ENCODE results near the gene LHPP.

The LHPP gene

GRCh38 chr10:124591123-124591495 lies 129.5 kb downstream of the LHPP start:
- Histone ChIP-seq H3K4me1 (ENCODE audit: insufficient read depth, low read length) (no peaks in the 10 kb centered on the region), H3K36me3 (ENCODE audit: insufficient read depth, low read depth, low read length) (no peaks in the 10 kb centered on the region), H3K9me3 (ENCODE audit: insufficient read depth, low read depth, low read length) (no peaks in the 10 kb centered on the region), H3K4me3 (ENCODE audit: low read length) (no peak overlapping the region), H3K27ac (ENCODE audit: low read length) (no peak overlapping the region), H3K9ac (ENCODE audit: low read depth, low read length) (no peak overlapping the region), H3K27me3 (ENCODE audit: insufficient read depth, low read length) (no peaks in the 10 kb centered on the region)

GRCh38 chr10:124592101-124592500 lies 130.5 kb downstream of the LHPP start:
- no peaks in the 10 kb centered on the region for H3K36me3 ChIP-seq (ENCODE audit: insufficient read depth, low read depth, low read length)
- no peak overlapping the region for H3K27ac ChIP-seq (ENCODE audit: low read length)
- no peak overlapping the region for H3K4me3 ChIP-seq (ENCODE audit: low read length)
- H3K9me3 ChIP-seq (ENCODE audit: insufficient read depth, low read depth, low read length) = no peaks in the 10 kb centered on the region
- H3K27me3 ChIP-seq (ENCODE audit: insufficient read depth, low read length) = no peaks in the 10 kb centered on the region
- no peaks in the 10 kb centered on the region for H3K4me1 ChIP-seq (ENCODE audit: insufficient read depth, low read length)
- no peak overlapping the region for H3K9ac ChIP-seq (ENCODE audit: low read depth, low read length)

DNA sequence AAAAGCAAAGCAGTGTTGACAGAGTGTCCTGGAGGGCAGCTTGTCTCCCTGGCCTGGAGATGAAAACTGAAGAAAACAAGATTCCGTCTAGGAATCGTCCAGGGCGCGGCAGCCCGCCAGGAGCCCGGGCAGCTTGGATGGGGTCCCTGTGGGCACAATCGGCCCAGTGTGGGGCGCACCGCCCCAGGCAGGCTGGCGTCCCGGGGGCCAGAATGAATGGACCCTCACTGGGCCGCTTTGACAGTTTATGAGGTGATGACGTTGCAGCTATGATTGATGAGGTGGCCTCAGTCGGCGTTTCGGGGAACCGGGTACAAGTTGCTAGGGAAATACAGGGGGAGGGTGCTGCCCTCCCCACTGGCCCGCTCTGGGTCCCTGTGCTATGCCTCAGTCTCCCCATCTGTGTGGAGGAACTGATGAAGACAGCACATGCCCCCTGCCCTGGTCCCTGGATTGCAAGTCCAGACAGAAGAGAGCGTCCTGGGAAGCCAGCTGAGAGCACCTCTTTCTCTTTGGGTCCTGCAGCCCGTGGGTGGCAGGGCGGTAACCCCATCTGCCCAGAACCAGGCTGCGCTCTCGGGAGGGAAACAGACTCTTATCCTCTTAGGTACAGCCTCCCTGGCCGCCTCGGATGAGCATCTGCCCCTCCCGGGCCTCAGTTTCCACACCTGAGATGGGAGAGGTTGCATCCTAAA lies 131.3 kb downstream of the LHPP start:
- Histone ChIP-seq H3K9me3 (ENCODE audit: insufficient read depth, low read depth, low read length) (no peaks in the 10 kb centered on the region), H3K4me3 (ENCODE audit: low read length) (no peak overlapping the region), H3K36me3 (ENCODE audit: insufficient read depth, low read depth, low read length) (no peaks in the 10 kb centered on the region), H3K27me3 (ENCODE audit: insufficient read depth, low read length) (no peaks in the 10 kb centered on the region), H3K4me1 (ENCODE audit: insufficient read depth, low read length) (no peaks in the 10 kb centered on the region), H3K27ac (ENCODE audit: low read length) (no peak overlapping the region), H3K9ac (ENCODE audit: low read depth, low read length) (no peak overlapping the region)

DNA sequence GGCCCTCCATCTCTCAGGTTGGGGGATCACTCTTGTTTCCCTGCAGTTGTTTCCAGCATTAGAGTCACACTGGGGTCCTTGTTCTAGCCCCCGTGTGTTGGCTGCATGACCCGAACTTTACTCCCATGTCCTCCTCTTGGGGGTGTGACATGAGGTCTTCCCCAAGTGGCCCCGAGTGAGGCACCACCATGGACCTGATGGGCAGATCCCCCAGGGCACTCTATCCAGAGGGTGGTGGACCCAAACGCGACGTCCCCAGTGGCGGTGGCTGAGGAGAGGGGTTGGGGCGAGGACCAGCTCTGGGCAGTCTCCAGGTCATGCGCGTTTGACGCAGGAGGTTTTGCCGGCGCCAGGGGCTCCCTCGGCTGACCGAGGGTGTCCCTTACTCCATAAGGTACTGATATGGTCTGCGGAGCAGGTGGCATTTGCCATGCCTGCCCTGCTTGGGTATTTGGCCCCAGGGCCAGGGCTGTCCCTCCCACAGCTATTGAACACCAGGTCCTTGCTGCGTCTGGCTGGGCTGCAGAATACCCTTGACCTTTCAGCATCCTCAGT lies 131.9 kb downstream of the LHPP start:
- Histone ChIP-seq H3K36me3 (ENCODE audit: insufficient read depth, low read depth, low read length) (no peaks in the 10 kb centered on the region), H3K27me3 (ENCODE audit: insufficient read depth, low read length) (no peaks in the 10 kb centered on the region), H3K9ac (ENCODE audit: low read depth, low read length) (no peak overlapping the region), H3K4me1 (ENCODE audit: insufficient read depth, low read length) (no peaks in the 10 kb centered on the region), H3K9me3 (ENCODE audit: insufficient read depth, low read depth, low read length) (no peaks in the 10 kb centered on the region), H3K4me3 (ENCODE audit: low read length) (no peak overlapping the region), H3K27ac (ENCODE audit: low read length) (no peak overlapping the region)

GRCh38 chr10:124594240-124594639 lies 132.6 kb downstream of the LHPP start:
- Histone ChIP-seq H3K27me3 (ENCODE audit: insufficient read depth, low read length) (no peaks in the 10 kb centered on the region), H3K36me3 (ENCODE audit: insufficient read depth, low read depth, low read length) (no peaks in the 10 kb centered on the region), H3K4me3 (ENCODE audit: low read length) (no peak overlapping the region), H3K9ac (ENCODE audit: low read depth, low read length) (no peak overlapping the region), H3K9me3 (ENCODE audit: insufficient read depth, low read depth, low read length) (no peaks in the 10 kb centered on the region), H3K4me1 (ENCODE audit: insufficient read depth, low read length) (no peaks in the 10 kb centered on the region), H3K27ac (ENCODE audit: low read length) (no peak overlapping the region)

- Histone ChIP-seq H3K9me3 (ENCODE audit: insufficient read depth, low read depth, low read length) (no peaks in the 10 kb centered on the region), H3K4me3 (ENCODE audit: low read length) (no peak overlapping the region), H3K36me3 (ENCODE audit: insufficient read depth, low read depth, low read length) (no peaks in the 10 kb centered on the region), H3K9ac (ENCODE audit: low read depth, low read length) (no peak overlapping the region), H3K27me3 (ENCODE audit: insufficient read depth, low read length) (no peaks in the 10 kb centered on the region), H3K27ac (ENCODE audit: low read length) (no peak overlapping the region), H3K4me1 (ENCODE audit: insufficient read depth, low read length) (no peaks in the 10 kb centered on the region)
Observed at GRCh38 chr10:124595143-124595883, 133.7 kb downstream of the LHPP start.

GRCh38 chr10:124596116-124596785 lies 134.6 kb downstream of the LHPP start:
- no peaks in the 10 kb centered on the region for H3K36me3 ChIP-seq (ENCODE audit: insufficient read depth, low read depth, low read length)
- H3K9ac ChIP-seq (ENCODE audit: low read depth, low read length) = no peak overlapping the region
- H3K27me3 ChIP-seq (ENCODE audit: insufficient read depth, low read length) = no peaks in the 10 kb centered on the region
- no peak overlapping the region for H3K27ac ChIP-seq (ENCODE audit: low read length)
- no peaks in the 10 kb centered on the region for H3K4me1 ChIP-seq (ENCODE audit: insufficient read depth, low read length)
- H3K9me3 ChIP-seq (ENCODE audit: insufficient read depth, low read depth, low read length) = no peaks in the 10 kb centered on the region
- no peak overlapping the region for H3K4me3 ChIP-seq (ENCODE audit: low read length)

- Histone ChIP-seq H3K4me1 (ENCODE audit: insufficient read depth, low read length) (no peaks in the 10 kb centered on the region), H3K36me3 (ENCODE audit: insufficient read depth, low read depth, low read length) (no peaks in the 10 kb centered on the region), H3K9me3 (ENCODE audit: insufficient read depth, low read depth, low read length) (no peaks in the 10 kb centered on the region), H3K4me3 (ENCODE audit: low read length) (no peak overlapping the region), H3K27ac (ENCODE audit: low read length) (no peak overlapping the region), H3K9ac (ENCODE audit: low read depth, low read length) (no peak overlapping the region), H3K27me3 (ENCODE audit: insufficient read depth, low read length) (no peaks in the 10 kb centered on the region)
Observed at GRCh38 chr10:124596962-124597845, 135.6 kb downstream of the LHPP start.

- Histone ChIP-seq H3K36me3 (ENCODE audit: insufficient read depth, low read depth, low read length) (no peaks in the 10 kb centered on the region), H3K4me1 (ENCODE audit: insufficient read depth, low read length) (no peaks in the 10 kb centered on the region), H3K4me3 (ENCODE audit: low read length) (no peak overlapping the region), H3K9me3 (ENCODE audit: insufficient read depth, low read depth, low read length) (no peaks in the 10 kb centered on the region), H3K27ac (ENCODE audit: low read length) (no peak overlapping the region), H3K27me3 (ENCODE audit: insufficient read depth, low read length) (no peaks in the 10 kb centered on the region), H3K9ac (ENCODE audit: low read depth, low read length) (no peak overlapping the region)
Observed at GRCh38 chr10:124597846-124598165, 136.2 kb downstream of the LHPP start.

DNA sequence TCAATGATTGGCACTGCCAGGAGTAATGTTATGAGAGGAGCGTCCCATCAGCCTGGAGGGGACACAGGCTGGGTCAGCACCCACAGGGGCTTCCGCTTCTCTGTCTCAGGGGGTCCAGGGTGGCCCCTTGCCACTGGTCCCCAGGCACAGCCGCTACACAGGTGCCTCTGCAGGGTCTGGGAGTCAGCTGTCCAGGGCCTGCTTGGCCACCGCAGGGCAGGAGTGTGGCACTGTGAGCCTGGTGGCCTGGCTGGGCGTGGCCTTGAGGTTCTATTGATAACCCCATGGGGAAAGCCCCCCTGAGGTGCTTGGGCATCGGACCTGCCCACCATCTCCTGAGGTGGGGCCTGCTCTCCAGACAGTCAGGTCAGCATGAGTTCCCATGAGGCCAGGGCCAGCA lies 136.6 kb downstream of the LHPP start:
- Histone ChIP-seq H3K9me3 (ENCODE audit: insufficient read depth, low read depth, low read length) (no peaks in the 10 kb centered on the region), H3K27ac (ENCODE audit: low read length) (no peak overlapping the region), H3K4me3 (ENCODE audit: low read length) (no peak overlapping the region), H3K9ac (ENCODE audit: low read depth, low read length) (no peak overlapping the region), H3K4me1 (ENCODE audit: insufficient read depth, low read length) (no peaks in the 10 kb centered on the region), H3K36me3 (ENCODE audit: insufficient read depth, low read depth, low read length) (no peaks in the 10 kb centered on the region), H3K27me3 (ENCODE audit: insufficient read depth, low read length) (no peaks in the 10 kb centered on the region)

DNA sequence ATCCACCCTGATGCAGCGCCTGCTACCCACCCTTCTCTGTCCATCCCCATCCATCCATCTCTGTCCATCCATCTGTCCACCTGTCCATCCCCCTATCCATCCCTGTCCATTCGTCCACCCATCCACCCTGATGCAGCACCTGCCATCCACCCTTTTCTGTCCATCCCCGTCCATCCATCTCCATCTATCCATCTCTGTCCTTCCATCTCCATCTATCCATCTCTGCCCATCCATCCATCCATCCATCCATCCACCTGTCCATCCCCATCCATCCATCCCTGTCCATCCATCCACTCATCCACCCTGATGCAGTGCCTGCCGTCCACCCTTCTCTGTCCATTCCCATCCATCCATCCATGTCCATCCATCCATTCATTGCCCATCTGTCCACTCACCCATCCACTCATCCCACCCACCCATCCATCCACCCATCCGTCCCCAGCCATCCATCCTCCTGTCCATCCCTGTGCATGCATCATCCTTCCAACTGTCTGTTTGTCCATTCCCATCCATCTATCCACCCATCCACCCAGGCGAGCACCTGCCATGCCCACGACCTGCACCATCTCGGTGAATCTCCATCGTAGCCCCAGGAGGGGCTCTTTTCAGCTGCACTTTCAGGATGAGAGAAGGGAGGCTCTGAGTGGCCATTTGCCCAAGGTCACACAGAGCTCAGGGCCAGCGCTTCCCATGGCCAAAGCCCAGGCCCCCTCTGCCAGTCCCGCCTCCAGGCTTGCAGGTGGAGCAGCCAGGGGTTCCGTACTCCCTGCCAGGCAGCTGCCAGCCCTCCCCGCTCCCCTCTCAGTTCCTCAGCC lies 137.4 kb downstream of the LHPP start:
- Histone ChIP-seq H3K9me3 (ENCODE audit: insufficient read depth, low read depth, low read length) (no peaks in the 10 kb centered on the region), H3K27me3 (ENCODE audit: insufficient read depth, low read length) (no peaks in the 10 kb centered on the region), H3K36me3 (ENCODE audit: insufficient read depth, low read depth, low read length) (no peaks in the 10 kb centered on the region), H3K4me1 (ENCODE audit: insufficient read depth, low read length) (no peaks in the 10 kb centered on the region), H3K4me3 (ENCODE audit: low read length) (no peak overlapping the region), H3K27ac (ENCODE audit: low read length) (no peak overlapping the region), H3K9ac (ENCODE audit: low read depth, low read length) (no peak overlapping the region)

Data from iPS-20b (cell line).